ENCODE results near the gene PLTP.

- TF ChIP-seq POLR2A (IDR thresholded peaks at IDR 0.05) = no peak
- TF ChIP-seq CTCF (IDR thresholded peaks at IDR 0.05) = no peak
Measured at GRCh38 chr20:45908084-45908483, 3.9 kb downstream of the PLTP start.

All from testis (tissue), 2 donors.